ENCODE measurements around the gene GTF2IRD1. TPM values are rescaled to one million over a fixed set of nuclear protein-coding genes. Genes with fewer than 3 reads are reported as not detected.

GTF2IRD1 gene
- total RNA-seq, 1 experiment from 2014 or later, result 34.3 TPM

- Mint-ChIP-seq H3K27ac (peak overlapping the region in 1 of 3 experiments; percentile 82; a peak in 2 of 7 replicates), H3K36me3 (ENCODE audit: insufficient read depth in 1 of 3, low read depth in 3 of 3) (peaks cover 32 to 45% (median 33%) of the 10 kb centered on the region in 3 experiments), H3K27me3 (ENCODE audit: low read depth) (no peaks in the 10 kb centered on the region), H3K4me1 (peaks cover 13 to 23% of the 10 kb centered on the region in 2 experiments), H3K4me3 (no peak overlapping the region), H3K9me3 (peaks cover 13 to 16% of the 10 kb centered on the region in 2 experiments)
- DNase-seq, result no peak
- no peak overlapping the region for H2BK15ac ChIP-seq (ENCODE audit: low read depth, low read length)
- H4K20me1 ChIP-seq (ENCODE audit: control insufficient read depth, insufficient read depth, insufficient read length), result peaks cover 4% of the 10 kb centered on the region
- H2BK20ac ChIP-seq (ENCODE audit: low read depth, low read length, poor library complexity, severe bottlenecking), result no peak overlapping the region
- H3T11ph ChIP-seq (ENCODE audit: low read length), result no peak overlapping the region
- TF ChIP-seq CTCF (conservative IDR thresholded peaks at IDR 0.05), result no peak
- no peak overlapping the region for H2AK5ac ChIP-seq (ENCODE audit: insufficient read length, low read length)
- H3K4me1 ChIP-seq (ENCODE audit: insufficient read depth, low read length), result no peaks in the 10 kb centered on the region
- no peak overlapping the region for H3K14ac ChIP-seq (ENCODE audit: insufficient read depth, low read length)
- H3K56ac ChIP-seq (ENCODE audit: insufficient read length, low read depth, low read length), result no peak overlapping the region
- no peaks in the 10 kb centered on the region for H3K9me3 ChIP-seq (ENCODE audit: control insufficient read depth, low read depth, low read length)
- peaks cover 3% of the 10 kb centered on the region; the same call in 1 of the 2 replicates for H3K79me2 ChIP-seq (ENCODE audit: insufficient read depth, low read length)
- no peak overlapping the region for H3K4ac ChIP-seq (ENCODE audit: low read depth, low read length)
- H3K23me2 ChIP-seq (ENCODE audit: insufficient read length, low read depth, low read length, poor library complexity, severe bottlenecking), result no peaks in the 10 kb centered on the region
- no peak overlapping the region for H3K9ac ChIP-seq (ENCODE audit: extremely low read depth, insufficient read length, low read length)
- WGBS (ENCODE audit: extremely low coverage, insufficient read length, low lambda C conversion rate), result no CpG with 5 or more reads among the region's 14 CpGs
- no peak overlapping the region for H3K18ac ChIP-seq (ENCODE audit: insufficient read length, low read depth, low read length)
- no peak overlapping the region for H4K91ac ChIP-seq (ENCODE audit: insufficient read length, low read depth, low read length)
- no peak overlapping the region for H2AFZ ChIP-seq (ENCODE audit: low read length)
- no peak overlapping the region for H3K27ac ChIP-seq (ENCODE audit: insufficient read length, low read depth, low read length)
- H4K5ac ChIP-seq (ENCODE audit: insufficient read length, low read depth, low read length), result no peak overlapping the region
- H3K23ac ChIP-seq (ENCODE audit: insufficient read length, low read depth, low read length), result no peak overlapping the region
- peaks cover 3% of the 10 kb centered on the region for H3K79me1 ChIP-seq (ENCODE audit: insufficient read depth, low read depth, low read length, poor library complexity, severe bottlenecking)
- H2BK120ac ChIP-seq (ENCODE audit: low read depth, low read length, poor library complexity, severe bottlenecking), result no peak overlapping the region
- no peaks in the 10 kb centered on the region; the same call in none of the 2 replicates for H3K27me3 ChIP-seq (ENCODE audit: insufficient read depth, low read length)
- H2BK12ac ChIP-seq (ENCODE audit: insufficient read length, low read depth, low read length), result no peak overlapping the region
- no peak overlapping the region for H3K4me2 ChIP-seq (ENCODE audit: insufficient read depth, insufficient read length, low read length)
- no peak overlapping the region for H4K8ac ChIP-seq (replicated peaks; ENCODE audit: insufficient read length, low read depth, low read length)
- H2BK5ac ChIP-seq (ENCODE audit: insufficient read length, low read length), result no peak overlapping the region
These were observed 40.4 kb downstream of the GTF2IRD1 start for GRCh38 chr7:74494076-74494548.

Measured in H9 (cell line).